Esophagus squamous epithelium (tissue), 5 donors: ENCODE results near the gene SHC4. TPM values are rescaled to one million over a fixed set of nuclear protein-coding genes. Genes with fewer than 3 reads are reported as not detected.

ENCODE experiments used
- DNase-seq: peaks from one replicate; lab custom pipeline; 2025; lab: John Stamatoyannopoulos, UW
- H3K27ac ChIP-seq, 4 donors: fragments of 200-600 bp; sonication (generic); one replicate each; pipeline ENCODE4 v1.5.1; 2016 to 2019; ENCODE audit warnings: mild to moderate bottlenecking in 1 of 4
- H3K27me3 ChIP-seq, 4 donors: fragments of 200-600 bp; sonication (generic); 1 replicate in 3 of 4; 2 replicates in 1 of 4; pipeline versions ENCODE4 v1.5.1 to v1.6.0; 2017 to 2021; ENCODE audit warnings: antibody characterized with exemption in 1 of 4
- H3K36me3 ChIP-seq, 3 donors: fragments of 200-600 bp; sonication (generic); one replicate each; pipeline ENCODE4 v1.5.1; 2016 to 2019
- H3K4me1 ChIP-seq, 3 donors: fragments of 200-600 bp; sonication (generic); one replicate each; pipeline ENCODE4 v1.5.1; 2017 to 2019
- H3K4me3 ChIP-seq, 4 donors: fragments of 200-600 bp; sonication (generic); 1 replicate in 3 of 4; 2 replicates in 1 of 4; pipeline ENCODE4 v1.5.1; 2016 to 2019; ENCODE audit warnings: mild to moderate bottlenecking in 2 of 4, moderate library complexity in 1 of 4
- H3K9me3 ChIP-seq, 3 donors: fragments of 200-600 bp; sonication (generic); one replicate each; pipeline ENCODE4 v1.5.1; 2016 to 2019
- CTCF ChIP-seq, 6 experiments: fragments of 450-650 bp in 4 of 6; fragments of 200-600 bp in 2 of 6; sonication (generic) in 2 of 6; IDR thresholded peaks; one replicate each; pipeline ENCODE4 v1.5.1; 2016 to 2019; ENCODE audit warnings: antibody characterized with exemption in 6 of 6, mild to moderate bottlenecking in 4 of 6, moderate library complexity in 4 of 6
- POLR2A ChIP-seq, 4 donors: fragments of 450-650 bp; IDR thresholded peaks; one replicate each; pipeline ENCODE4 v1.6.1; 2017; ENCODE audit warnings: antibody characterized with exemption in 4 of 4, mild to moderate bottlenecking in 4 of 4, moderate library complexity in 3 of 4
- WGBS, 2 donors: methylation state at CpG; one replicate each; pipeline ENCODE4 v1.1.5; 2018; 5-methylcytosine and 5-hydroxymethylcytosine counted together
- intact Hi-C: fragments of 100-400 bp; cut with DNase I; formaldehyde crosslinking; loops from one replicate; pipeline ENCODE4 v1.15.0; 2022
- total RNA-seq, 4 donors: library from RNA; depleted of rRNA; stranded (reverse); fragments of >200 nt; gene quantifications; one replicate each; pipeline ENCODE4 v1.1.0, GENCODE V29; 2016
- donor health status: DM: yes; HTN: yes; CAD: no.

Gene SHC4
- total RNA-seq, 4 donors from 2014 or later, result 0.18 to 0.50 (median 0.38) TPM; not detected in 1

DNA sequence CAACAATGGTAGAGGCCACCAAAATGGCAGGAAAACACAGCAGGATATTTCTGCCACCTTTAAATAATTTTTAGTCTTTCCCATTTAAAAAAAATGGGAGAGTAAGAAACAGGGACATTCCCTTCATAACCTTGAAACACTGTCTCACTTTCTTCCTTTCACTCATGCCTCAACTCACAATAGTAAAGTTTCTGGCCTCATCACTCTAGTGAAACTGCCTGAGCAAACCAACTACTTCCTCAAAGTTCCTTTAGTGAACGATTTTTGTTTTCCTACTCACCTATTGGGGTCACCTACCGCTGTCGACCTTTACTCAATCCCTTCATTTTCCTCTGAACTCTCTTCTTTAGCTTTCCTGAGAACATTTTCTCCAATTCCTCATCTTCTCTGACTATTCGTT is 33.0 kb downstream of the SHC4 start:
- Histone ChIP-seq H3K4me3 (no peak overlapping the region), H3K27me3 (no peaks in the 10 kb centered on the region), H3K9me3 (no peaks in the 10 kb centered on the region), H3K27ac (no peak overlapping the region), H3K4me1 (no peaks in the 10 kb centered on the region), H3K36me3 (no peaks in the 10 kb centered on the region)
- intact Hi-C loops, result no loop called here
- DNase-seq, result no peak
- no peak for TF ChIP-seq CTCF (IDR thresholded peaks at IDR 0.05)
- no peak for TF ChIP-seq POLR2A (IDR thresholded peaks at IDR 0.05)
- WGBS, 2 donors, result 62 to 69% methylated on average over 4 of the region's 4 CpGs

- Histone ChIP-seq H3K9me3 (no peaks in the 10 kb centered on the region), H3K27me3 (no peaks in the 10 kb centered on the region), H3K36me3 (no peaks in the 10 kb centered on the region), H3K27ac (no peak overlapping the region), H3K4me1 (no peaks in the 10 kb centered on the region), H3K4me3 (no peak overlapping the region)
- no peak for TF ChIP-seq POLR2A (IDR thresholded peaks at IDR 0.05)
- no peak for TF ChIP-seq CTCF (IDR thresholded peaks at IDR 0.05)
- DNase-seq, result no peak
- intact Hi-C loops, result no loop called here
- 59 to 73% methylated on average over 3 of the region's 3 CpGs for WGBS, 2 donors
Observed at GRCh38 chr15:48929661-48930060, 34.1 kb downstream of the SHC4 start.

- Histone ChIP-seq H3K4me1 (no peaks in the 10 kb centered on the region), H3K27ac (no peak overlapping the region), H3K36me3 (no peaks in the 10 kb centered on the region), H3K27me3 (no peaks in the 10 kb centered on the region), H3K4me3 (no peak overlapping the region), H3K9me3 (no peaks in the 10 kb centered on the region)
- intact Hi-C loops, result no loop called here
- DNase-seq, result no peak
- 75 to 80% methylated on average over 6 of the region's 6 CpGs for WGBS, 2 donors
- no peak for TF ChIP-seq CTCF (IDR thresholded peaks at IDR 0.05)
- no peak for TF ChIP-seq POLR2A (IDR thresholded peaks at IDR 0.05)
Observed at GRCh38 chr15:48928877-48929538, 34.7 kb downstream of the SHC4 start.

DNA sequence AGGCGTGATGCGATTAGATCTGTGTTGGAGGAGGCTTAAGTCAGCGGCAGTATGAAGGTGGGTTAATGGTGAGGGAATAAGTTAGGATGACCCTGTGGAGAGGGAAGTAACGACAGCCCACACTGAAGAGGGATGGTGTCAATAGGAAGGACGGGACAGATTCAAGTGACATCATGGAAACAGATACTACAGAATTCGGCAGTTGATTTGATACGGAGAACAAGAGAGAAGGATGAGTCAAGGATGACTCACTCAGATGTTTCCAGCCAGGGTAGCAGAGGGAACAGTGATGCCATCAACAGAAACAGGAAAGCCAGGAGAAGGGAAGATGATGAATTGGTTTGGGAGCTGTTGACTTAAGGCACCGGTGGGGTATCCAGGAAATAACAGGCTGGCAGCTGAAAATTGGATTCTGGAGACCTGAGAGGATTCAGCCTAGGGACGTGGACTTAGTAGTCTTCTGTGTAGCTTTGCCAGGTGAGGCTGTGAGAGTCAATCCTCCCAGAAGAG is 38.0 kb downstream of the SHC4 start:
- H3K9me3 ChIP-seq, result no peaks in the 10 kb centered on the region
- no peaks in the 10 kb centered on the region for H3K36me3 ChIP-seq
- intact Hi-C loops, result no loop called here
- TF ChIP-seq POLR2A (IDR thresholded peaks at IDR 0.05) (no peak), CTCF (IDR thresholded peaks at IDR 0.05) (no peak)
- H3K27me3 ChIP-seq, result no peaks in the 10 kb centered on the region
- no peak overlapping the region for H3K4me3 ChIP-seq
- WGBS, 2 donors, result 39 to 48% methylated on average over 9 of the region's 9 CpGs
- no peak for DNase-seq
- H3K4me1 ChIP-seq, result no peaks in the 10 kb centered on the region
- no peak overlapping the region for H3K27ac ChIP-seq

GRCh38 chr15:48924528-48925393 is 39.0 kb downstream of the SHC4 start:
- no peak for DNase-seq
- Histone ChIP-seq H3K4me3 (no peak overlapping the region), H3K9me3 (no peaks in the 10 kb centered on the region), H3K36me3 (no peaks in the 10 kb centered on the region), H3K27me3 (no peaks in the 10 kb centered on the region), H3K4me1 (no peaks in the 10 kb centered on the region), H3K27ac (no peak overlapping the region)
- WGBS, 2 donors, result 70 to 81% methylated on average over 5 of the region's 5 CpGs
- intact Hi-C loops, result no loop called here
- no peak for TF ChIP-seq CTCF (IDR thresholded peaks at IDR 0.05)
